ENCODE data around the gene CCDC9B. TPM values are rescaled to one million over a fixed set of nuclear protein-coding genes. Genes with fewer than 3 reads are reported as not detected.

The CCDC9B gene
- total and polyA plus RNA-seq, 2 of the 4 experiments (the other 2 are of a cell fraction) = 19.7 to 30.9 TPM

DNA sequence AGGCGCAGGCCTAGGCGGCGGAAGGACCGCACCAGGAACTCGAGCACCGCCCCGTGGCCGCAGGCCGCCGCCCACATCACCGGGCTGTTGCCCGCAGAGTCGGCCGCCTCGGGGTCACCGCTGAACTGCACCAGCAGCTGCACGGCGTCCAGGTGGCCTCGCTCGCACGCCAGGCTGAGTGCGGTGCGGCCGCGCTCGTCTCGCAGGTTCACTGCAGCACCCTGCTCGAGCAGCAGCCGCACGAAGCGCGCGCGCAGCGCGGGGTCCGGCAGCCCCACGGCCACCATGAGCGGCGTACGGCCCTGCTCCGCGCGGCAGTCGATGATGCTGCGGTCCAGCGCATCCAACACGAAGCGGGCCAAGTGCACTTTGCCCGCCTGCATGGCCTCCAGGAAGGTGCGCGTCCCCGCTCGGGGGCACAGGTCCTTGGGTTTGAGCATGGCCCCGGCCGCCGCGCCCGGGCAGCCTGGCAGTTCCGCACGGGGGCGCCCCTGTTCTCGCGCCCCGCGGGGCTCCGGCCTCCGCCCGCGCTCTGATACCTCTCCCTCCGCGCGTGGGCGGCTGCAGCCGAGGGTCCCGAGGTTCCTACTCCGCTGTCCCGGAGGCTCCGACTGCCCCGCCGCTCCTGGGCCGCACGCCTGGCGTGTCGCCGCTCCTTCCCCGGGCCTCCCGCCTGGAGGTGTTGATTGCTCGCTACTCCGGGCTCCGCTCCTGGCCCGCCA lies 58.4 kb downstream of the CCDC9B start:
- Histone ChIP-seq H3K9ac (ENCODE audit: low read depth, low read length) (no peak overlapping the region), H2AFZ (replicated peaks; ENCODE audit: low read length, poor library complexity) (peak overlapping the region; percentile 86), H2BK120ac (ENCODE audit: low read depth, low read length) (no peak overlapping the region), H3K23ac (ENCODE audit: low read depth, low read length) (no peak overlapping the region), H3K4me3 (ENCODE audit: insufficient read depth, low read depth, low read length) (peak overlapping the region; percentile 47), H4K91ac (ENCODE audit: insufficient read depth, low read depth, low read length) (no peak overlapping the region), H4K8ac (ENCODE audit: low read depth in 2 of 2, low read length in 2 of 2) (no peak overlapping the region), H3K4me1 (ENCODE audit: control insufficient read depth, insufficient read depth, low read length) (peaks cover 9% of the 10 kb centered on the region), H3K18ac (ENCODE audit: low read depth, low read length) (no peak overlapping the region), H2AK5ac (ENCODE audit: low read depth, low read length) (no peak overlapping the region), H3K9me1 (ENCODE audit: insufficient read depth, low read length) (no peaks in the 10 kb centered on the region), H3K27ac (ENCODE audit: insufficient read depth, low read length) (no peak overlapping the region), H3K56ac (ENCODE audit: extremely low read depth, insufficient read depth, low read length) (no peak overlapping the region), H2AK9ac (replicated peaks; ENCODE audit: low read depth, low read length, poor library complexity) (no peak overlapping the region), H3K36me3 (ENCODE audit: control insufficient read depth, insufficient read depth, low read length) (no peaks in the 10 kb centered on the region), H3K9me3 (ENCODE audit: control insufficient read depth, insufficient read depth, low read length) (no peaks in the 10 kb centered on the region), H2BK15ac (ENCODE audit: low read depth, low read length) (no peak overlapping the region), H3K4me2 (ENCODE audit: low read depth, low read length) (peak overlapping the region; percentile 91), H4K5ac (ENCODE audit: low read depth, low read length) (no peak overlapping the region), H2BK20ac (ENCODE audit: low read depth, low read length) (no peak overlapping the region), H3K27me3 (ENCODE audit: control insufficient read depth, insufficient read depth, low read length) (peaks cover 73% of the 10 kb centered on the region), H3K4ac (ENCODE audit: low read depth, low read length) (no peak overlapping the region), H4K20me1 (ENCODE audit: insufficient read depth, low read length) (no peaks in the 10 kb centered on the region), H3K14ac (replicated peaks; ENCODE audit: low read depth, low read length) (no peak overlapping the region), H3K79me1 (ENCODE audit: low read depth in 1 of 2, low read length in 2 of 2) (no peaks in the 10 kb centered on the region), H2BK5ac (ENCODE audit: low read depth, low read length, poor library complexity, severe bottlenecking) (no peak overlapping the region)
- CTCF ChIA-PET = no interaction called here
- dilution Hi-C loops (cut with HindIII; ENCODE audit: low sequenced_read_pairs, unreplicated experiment) (no loop called here), in situ Hi-C loops (cut with MboI; ENCODE audit: low sequenced_read_pairs) (no loop called here), intact Hi-C loops (cut with micrococcal nuclease) (no loop called here)
- WGBS, 2 experiments (ENCODE audit: extremely low coverage in 2 of 2, insufficient read length in 1 of 2) = 0% methylated on average over 13 of the region's 92 CpGs; no CpG with 5 or more reads in 1 of the 2 experiments
- no peak for DNase-seq
- POLR2A ChIA-PET (ENCODE audit: unreplicated experiment) = interaction anchor here (0.7 kb wide), 1 partner anchor 72 kb away, joined by 4 read pairs; no protein-coding TSS in a partner anchor
- peak; percentile 35 for ATAC-seq (ENCODE audit: low read depth)
- TF ChIP-seq SMC3 (IDR thresholded peaks at IDR 0.05; ENCODE audit: low read depth, low read length) (no peak), CHD1 (IDR thresholded peaks at IDR 0.05; ENCODE audit: low read depth, low read length) (no peak), FOS (IDR thresholded peaks at IDR 0.05; ENCODE audit: low read depth, low read length) (no peak)
- TF ChIP-seq, protein P1, sequence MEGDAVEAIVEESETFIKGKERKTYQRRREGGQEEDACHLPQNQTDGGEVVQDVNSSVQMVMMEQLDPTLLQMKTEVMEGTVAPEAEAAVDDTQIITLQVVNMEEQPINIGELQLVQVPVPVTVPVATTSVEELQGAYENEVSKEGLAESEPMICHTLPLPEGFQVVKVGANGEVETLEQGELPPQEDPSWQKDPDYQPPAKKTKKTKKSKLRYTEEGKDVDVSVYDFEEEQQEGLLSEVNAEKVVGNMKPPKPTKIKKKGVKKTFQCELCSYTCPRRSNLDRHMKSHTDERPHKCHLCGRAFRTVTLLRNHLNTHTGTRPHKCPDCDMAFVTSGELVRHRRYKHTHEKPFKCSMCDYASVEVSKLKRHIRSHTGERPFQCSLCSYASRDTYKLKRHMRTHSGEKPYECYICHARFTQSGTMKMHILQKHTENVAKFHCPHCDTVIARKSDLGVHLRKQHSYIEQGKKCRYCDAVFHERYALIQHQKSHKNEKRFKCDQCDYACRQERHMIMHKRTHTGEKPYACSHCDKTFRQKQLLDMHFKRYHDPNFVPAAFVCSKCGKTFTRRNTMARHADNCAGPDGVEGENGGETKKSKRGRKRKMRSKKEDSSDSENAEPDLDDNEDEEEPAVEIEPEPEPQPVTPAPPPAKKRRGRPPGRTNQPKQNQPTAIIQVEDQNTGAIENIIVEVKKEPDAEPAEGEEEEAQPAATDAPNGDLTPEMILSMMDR (conservative IDR thresholded peaks at IDR 0.05; ENCODE audit: low read depth, low read length) = peak; percentile 37; the same call in 1 of the 2 replicates
- no TSS peak for BruUV-seq (replicated peaks)

All from IMR-90 (cell line).